Stimulated activated CD4-positive, alpha-beta T cell treated with anti-CD3 and anti-CD28 coated beads, Interleukin-15, amount 100 ng/mL, for 24 hours (primary cell): ENCODE results near the gene CEL.

ENCODE experiments used
- DNase-seq: peaks from one replicate; pipeline ENCODE4 v3.0.0-alpha.2; 2020

The CEL gene

GRCh38 chr9:133106511-133107244 is 44.9 kb downstream of the CEL start:
- no peak for DNase-seq

GRCh38 chr9:133107245-133107722 is 45.5 kb downstream of the CEL start:
- DNase-seq, result no peak

- no peak for DNase-seq
Measured at GRCh38 chr9:133107961-133108793, 46.4 kb downstream of the CEL start.

GRCh38 chr9:133108794-133109641 is 47.2 kb downstream of the CEL start:
- DNase-seq, result no peak

GRCh38 chr9:133109931-133110650 is 48.3 kb downstream of the CEL start:
- no peak for DNase-seq

GRCh38 chr9:133111808-133112662 is 50.3 kb downstream of the CEL start:
- DNase-seq, result no peak

- no peak for DNase-seq
Measured at GRCh38 chr9:133112663-133113026, 50.9 kb downstream of the CEL start.

GRCh38 chr9:133113163-133113948 is 51.6 kb downstream of the CEL start:
- peak; percentile 36 for DNase-seq

GRCh38 chr9:133113949-133114885 is 52.4 kb downstream of the CEL start:
- DNase-seq, result no peak

GRCh38 chr9:133114886-133115603 is 53.3 kb downstream of the CEL start:
- no peak for DNase-seq

GRCh38 chr9:133115604-133116345 is 54.0 kb downstream of the CEL start:
- peak; percentile 85 for DNase-seq

- DNase-seq, result no peak
Measured at GRCh38 chr9:133116346-133117231, 54.8 kb downstream of the CEL start.

GRCh38 chr9:133117271-133118178 is 55.7 kb downstream of the CEL start:
- no peak for DNase-seq

- no peak for DNase-seq
Measured at GRCh38 chr9:133118179-133118520, 56.4 kb downstream of the CEL start.

GRCh38 chr9:133118568-133118967 is 56.8 kb downstream of the CEL start:
- no peak for DNase-seq
